Measurements from ENCODE around the gene RNASEH2B. TPM values are rescaled to one million over a fixed set of nuclear protein-coding genes. Genes with fewer than 3 reads are reported as not detected.

RNASEH2B gene
- total RNA-seq, 1 experiment from 2014 or later: 60.2 TPM

- H3K4me3 Mint-ChIP-seq (ENCODE audit: unreplicated experiment): no peak overlapping the region
- H3K27me3 ChIP-seq (replicated peaks; ENCODE audit: control insufficient read depth, insufficient read depth, low read length): no peaks in the 10 kb centered on the region
These were observed 72.1 kb downstream of the RNASEH2B start for GRCh38 chr13:50981686-50982085.

GRCh38 chr13:50989476-50989875 is 79.9 kb downstream of the RNASEH2B start:
- no peaks in the 10 kb centered on the region for H3K27me3 ChIP-seq (replicated peaks; ENCODE audit: control insufficient read depth, insufficient read depth, low read length)
- no peaks in the 10 kb centered on the region for H3K9me3 ChIP-seq
- no peaks in the 10 kb centered on the region for H3K36me3 Mint-ChIP-seq (ENCODE audit: insufficient read depth, unreplicated experiment)
- no peak overlapping the region for H3K4me3 ChIP-seq (ENCODE audit: low read depth, low read length)
- H3K36me3 ChIP-seq (ENCODE audit: control insufficient read depth, insufficient read depth, low read length): no peaks in the 10 kb centered on the region
- H3K9me3 Mint-ChIP-seq (ENCODE audit: unreplicated experiment): peaks cover 9% of the 10 kb centered on the region
- intact Hi-C loops (cut with micrococcal nuclease; ENCODE audit: unreplicated experiment): loop anchor here (1.0 to 2.0 kb wide), 2 partner anchors 55 to 81 kb away; no protein-coding TSS in a partner anchor
- ChIA-PET POLR2A (no interaction called here), CTCF (interaction anchor here (0.7 to 1.4 kb wide), 4 partner anchors 17 to 54 kb away, joined by 4 to 6 read pairs (median 6); no protein-coding TSS in a partner anchor)
- no peak overlapping the region for H3K27ac Mint-ChIP-seq (ENCODE audit: unreplicated experiment)
- no peaks in the 10 kb centered on the region for H3K27me3 Mint-ChIP-seq (ENCODE audit: insufficient read depth, unreplicated experiment)
- H3K4me1 Mint-ChIP-seq (ENCODE audit: low read depth, unreplicated experiment): no peaks in the 10 kb centered on the region
- TF ChIP-seq CTCF (IDR thresholded peaks at IDR 0.05; ENCODE audit: insufficient read depth in 1 of 2, low read depth in 1 of 2, low read length in 1 of 2, severe bottlenecking in 1 of 2, unreplicated experiment in 1 of 2): peak; percentile 19 to 47
- DNase-seq: peak in 1 of 2 experiments; percentile 25
- peaks cover 39% of the 10 kb centered on the region for H3K4me1 ChIP-seq
- BruUV-seq (replicated peaks): no TSS peak
- no peak overlapping the region for H3K4me3 Mint-ChIP-seq (ENCODE audit: unreplicated experiment)

More at GRCh38 chr13:50981686-50982085, 72.1 kb downstream of the RNASEH2B start:
- Histone ChIP-seq H3K4me1 (peaks cover 5% of the 10 kb centered on the region; the same call in 1 of the 2 replicates), H3K9me3 (no peaks in the 10 kb centered on the region), H3K36me3 (ENCODE audit: control insufficient read depth, insufficient read depth, low read length) (no peaks in the 10 kb centered on the region), H3K4me3 (ENCODE audit: low read depth, low read length) (no peak overlapping the region)
- no peak for TF ChIP-seq CTCF (IDR thresholded peaks at IDR 0.05; ENCODE audit: insufficient read depth in 1 of 2, low read depth in 1 of 2, low read length in 1 of 2, severe bottlenecking in 1 of 2, unreplicated experiment in 1 of 2)
- CTCF ChIA-PET: no interaction called here
- Mint-ChIP-seq H3K27me3 (ENCODE audit: insufficient read depth, unreplicated experiment) (no peaks in the 10 kb centered on the region), H3K9me3 (ENCODE audit: unreplicated experiment) (peaks cover 6% of the 10 kb centered on the region), H3K4me1 (ENCODE audit: low read depth, unreplicated experiment) (peaks cover 6% of the 10 kb centered on the region), H3K27ac (ENCODE audit: unreplicated experiment) (no peak overlapping the region), H3K36me3 (ENCODE audit: insufficient read depth, unreplicated experiment) (peaks cover 6% of the 10 kb centered on the region)
- intact Hi-C loops (cut with micrococcal nuclease; ENCODE audit: unreplicated experiment): no loop called here
- no peak for DNase-seq
- no TSS peak for BruUV-seq (replicated peaks)
- POLR2A ChIA-PET: no interaction called here

- Histone ChIP-seq H3K27me3 (replicated peaks; ENCODE audit: control insufficient read depth, insufficient read depth, low read length) (no peaks in the 10 kb centered on the region), H3K4me3 (ENCODE audit: low read depth, low read length) (no peak overlapping the region), H3K36me3 (ENCODE audit: control insufficient read depth, insufficient read depth, low read length) (no peaks in the 10 kb centered on the region), H3K4me1 (peaks cover 43% of the 10 kb centered on the region), H3K9me3 (no peaks in the 10 kb centered on the region)
- intact Hi-C loops (cut with micrococcal nuclease; ENCODE audit: unreplicated experiment): no loop called here
- ChIA-PET POLR2A (no interaction called here), CTCF (interaction anchor here (1.4 kb wide), 1 partner anchor 21 kb away, joined by 6 read pairs; no protein-coding TSS in a partner anchor)
- H3K4me1 Mint-ChIP-seq (ENCODE audit: low read depth, unreplicated experiment): no peaks in the 10 kb centered on the region
- TF ChIP-seq CTCF (IDR thresholded peaks at IDR 0.05; ENCODE audit: insufficient read depth in 1 of 2, low read depth in 1 of 2, low read length in 1 of 2, severe bottlenecking in 1 of 2, unreplicated experiment in 1 of 2): no peak
- no peak for DNase-seq
- H3K36me3 Mint-ChIP-seq (ENCODE audit: insufficient read depth, unreplicated experiment): no peaks in the 10 kb centered on the region
- H3K27ac Mint-ChIP-seq (ENCODE audit: unreplicated experiment): peak overlapping the region; percentile 13
- H3K9me3 Mint-ChIP-seq (ENCODE audit: unreplicated experiment): peaks cover 9% of the 10 kb centered on the region
- BruUV-seq (replicated peaks): no TSS peak
- H3K27me3 Mint-ChIP-seq (ENCODE audit: insufficient read depth, unreplicated experiment): no peaks in the 10 kb centered on the region
- H3K4me3 Mint-ChIP-seq (ENCODE audit: unreplicated experiment): no peak overlapping the region
These were observed 80.7 kb downstream of the RNASEH2B start for GRCh38 chr13:50990065-50990817.

All from Caco-2 (cell line).